IMR-90 (cell line): ENCODE results near the gene RPGRIP1L. TPM values are rescaled to one million over a fixed set of nuclear protein-coding genes. Genes with fewer than 3 reads are reported as not detected.
A peak's percentile ranks its signal among the peaks of the same experiment; 100 is the strongest.

Experiments
- ATAC-seq: fragments of 200-7000 bp; cut with Tn5 transposase; 2 replicates; pipeline ENCODE4 v1.9.1; 2020; ENCODE audit warnings: low read depth, mild to moderate bottlenecking, moderate library complexity
- Bru-seq: library from RNA; stranded (reverse); fragments of 400-500 nt; gene quantifications from one replicate; lab custom pipeline; 2021; lab: Mats Ljungman, UMichigan
- BruChase-seq, 2 experiments: library from RNA; stranded (reverse); fragments of 400-500 nt; gene quantifications; one replicate each; lab custom pipeline; 2021; lab: Mats Ljungman, UMichigan
- BruUV-seq: library from RNA; stranded (reverse); fragments of 400-500 nt; replicated peaks from 2 replicates; lab custom pipeline; 2021; lab: Mats Ljungman, UMichigan
- CTCF ChIA-PET: fragments of 300-600 bp; formaldehyde crosslinking; extraction: SDS; loops from one replicate; lab custom pipeline; 2021; ENCODE audit warnings: antibody characterized with exemption; lab: Yijun Ruan, JAX
- POLR2A ChIA-PET: fragments of 300-600 bp; sonication (Branson Sonifier 250); formaldehyde crosslinking; loops from one replicate; lab custom pipeline; 2022; ENCODE audit warnings: antibody characterized with exemption; ENCODE audit not compliant: unreplicated experiment; lab: Charles Lee
- DNase-seq: peaks from one replicate; pipeline ENCODE4 v3.0.0; 2013
- H2AFZ ChIP-seq: replicated peaks from 2 replicates; pipeline ENCODE3; 2013; ENCODE audit warnings: low read length, mild to moderate bottlenecking; ENCODE audit not compliant: poor library complexity
- H2AK5ac ChIP-seq: 2 replicates; pipeline ENCODE4 v1.6.1; 2013; ENCODE audit warnings: low read depth, low read length, inconsistent platforms
- H2AK9ac ChIP-seq: replicated peaks from 2 replicates; pipeline ENCODE3; 2013; ENCODE audit warnings: mild to moderate bottlenecking, low read depth, low read length, moderate library complexity; ENCODE audit not compliant: poor library complexity
- H2BK120ac ChIP-seq: 2 replicates; pipeline ENCODE4 v1.6.1; 2013; ENCODE audit warnings: low read depth, low read length, inconsistent platforms
- H2BK15ac ChIP-seq: 3 replicates; pipeline ENCODE4 v1.6.1; 2013; ENCODE audit warnings: low read depth, low read length, inconsistent platforms
- H2BK20ac ChIP-seq: 2 replicates; pipeline ENCODE4 v1.6.1; 2013; ENCODE audit warnings: low read depth, mild to moderate bottlenecking, inconsistent platforms, low read length, moderate library complexity
- H2BK5ac ChIP-seq: 2 replicates; pipeline ENCODE4 v1.6.1; 2013; ENCODE audit warnings: mild to moderate bottlenecking, low read depth, low read length, inconsistent platforms; ENCODE audit not compliant: poor library complexity, severe bottlenecking
- H3K14ac ChIP-seq: replicated peaks from 2 replicates; pipeline ENCODE4 v1.6.1; 2013; ENCODE audit warnings: low read depth, low read length, inconsistent platforms
- H3K18ac ChIP-seq: 2 replicates; pipeline ENCODE4 v1.6.1; 2013; ENCODE audit warnings: low read depth, low read length, control low read depth
- H3K23ac ChIP-seq: 2 replicates; pipeline ENCODE4 v1.6.1; 2013; ENCODE audit warnings: low read depth, low read length, inconsistent platforms
- H3K27ac ChIP-seq: 2 replicates; pipeline ENCODE4 v1.5.1; 2013; ENCODE audit warnings: mild to moderate bottlenecking, control low read depth, low read length; ENCODE audit not compliant: insufficient read depth
- H3K27me3 ChIP-seq: 2 replicates; pipeline ENCODE4 v1.6.1; 2013; ENCODE audit warnings: low read length; ENCODE audit not compliant: control insufficient read depth, insufficient read depth
- H3K36me3 ChIP-seq: 2 replicates; pipeline ENCODE4 v1.6.1; 2013; ENCODE audit warnings: low read length, mixed read lengths; ENCODE audit not compliant: control insufficient read depth, insufficient read depth
- H3K4ac ChIP-seq: 2 replicates; pipeline ENCODE4 v1.6.1; 2013; ENCODE audit warnings: low read depth, low read length, inconsistent platforms
- H3K4me1 ChIP-seq: 2 replicates; pipeline ENCODE4 v1.6.1; 2013; ENCODE audit warnings: low read length, mixed read lengths; ENCODE audit not compliant: control insufficient read depth, insufficient read depth
- H3K4me2 ChIP-seq: 2 replicates; pipeline ENCODE4 v1.6.1; 2013; ENCODE audit warnings: low read depth, mild to moderate bottlenecking, control low read depth, low read length, moderate library complexity
- H3K4me3 ChIP-seq: 2 replicates; pipeline ENCODE4 v1.5.1; 2013; ENCODE audit warnings: low read depth, mild to moderate bottlenecking, control low read depth, low read length, moderate library complexity; ENCODE audit not compliant: insufficient read depth
- H3K56ac ChIP-seq: 2 replicates; pipeline ENCODE4 v1.6.1; 2013; ENCODE audit warnings: low read length, inconsistent platforms; ENCODE audit not compliant: insufficient read depth; ENCODE audit errors: extremely low read depth
- H3K79me1 ChIP-seq, 2 experiments: 2 replicates each; pipeline ENCODE4 v1.6.1; 2013; ENCODE audit warnings: low read length in 2 of 2, inconsistent platforms in 1 of 2, low read depth in 1 of 2
- H3K9ac ChIP-seq: 2 replicates; pipeline ENCODE4 v1.6.1; 2013; ENCODE audit warnings: low read depth, low read length, control low read depth
- H3K9me1 ChIP-seq: 2 replicates; pipeline ENCODE4 v1.6.1; 2013; ENCODE audit warnings: low read length, inconsistent platforms; ENCODE audit not compliant: insufficient read depth
- H3K9me3 ChIP-seq: 2 replicates; pipeline ENCODE4 v1.6.1; 2013; ENCODE audit warnings: low read length; ENCODE audit not compliant: control insufficient read depth, insufficient read depth
- H4K20me1 ChIP-seq: 2 replicates; pipeline ENCODE4 v1.6.1; 2013; ENCODE audit warnings: low read length, inconsistent platforms; ENCODE audit not compliant: insufficient read depth
- H4K5ac ChIP-seq: 2 replicates; pipeline ENCODE4 v1.6.1; 2013; ENCODE audit warnings: mild to moderate bottlenecking, low read depth, low read length, control low read depth
- H4K8ac ChIP-seq, 2 experiments: 2 replicates each; pipeline ENCODE4 v1.6.1; 2013; ENCODE audit warnings: low read depth in 2 of 2, low read length in 2 of 2, control low read depth in 1 of 2, inconsistent platforms in 1 of 2
- H4K91ac ChIP-seq: 2 replicates; pipeline ENCODE4 v1.6.1; 2013; ENCODE audit warnings: low read depth, low read length, inconsistent platforms; ENCODE audit not compliant: insufficient read depth
- BHLHE40 ChIP-seq: fragments of 150-350 bp; IDR thresholded peaks from 2 replicates; pipeline ENCODE4 v1.6.1; 2016; ENCODE audit warnings: mild to moderate bottlenecking, low read depth, low read length
- CEBPB ChIP-seq: IDR thresholded peaks from 2 replicates; pipeline ENCODE4 v1.6.1; 2012; ENCODE audit warnings: low read depth, low read length, improper control_type of control experiment
- CHD1 ChIP-seq: IDR thresholded peaks from 2 replicates; pipeline ENCODE4 v1.6.1; 2012; ENCODE audit warnings: low read depth, low read length, improper control_type of control experiment
- MAFK ChIP-seq: IDR thresholded peaks from 2 replicates; pipeline ENCODE4 v1.6.1; 2012; ENCODE audit warnings: low read depth, low read length, improper control_type of control experiment
- MXI1 ChIP-seq: IDR thresholded peaks from 2 replicates; pipeline ENCODE4 v1.6.1; 2012; ENCODE audit warnings: low read depth, mild to moderate bottlenecking, low read length, moderate library complexity, borderline replicate concordance
- NFE2L2 ChIP-seq: fragments of 150-350 bp; IDR thresholded peaks from 2 replicates; pipeline ENCODE4 v1.6.1; 2016; ENCODE audit warnings: low read depth, mild to moderate bottlenecking, low read length
- POLR2A ChIP-seq: IDR thresholded peaks from 2 replicates; pipeline ENCODE4 v1.6.1; 2012; ENCODE audit warnings: mild to moderate bottlenecking, low read depth, low read length
- RAD21 ChIP-seq: IDR thresholded peaks from 2 replicates; pipeline ENCODE4 v1.6.1; 2012; ENCODE audit warnings: low read length, improper control_type of control experiment
- RCOR1 ChIP-seq: IDR thresholded peaks from 2 replicates; pipeline ENCODE4 v1.6.1; 2012; ENCODE audit warnings: mild to moderate bottlenecking, low read length, improper control_type of control experiment; ENCODE audit not compliant: insufficient replicate concordance
- SMC3 ChIP-seq: fragments of 150-350 bp; IDR thresholded peaks from 2 replicates; pipeline ENCODE4 v1.6.1; 2016; ENCODE audit warnings: low read depth, mild to moderate bottlenecking, antibody characterized with exemption, low read length, moderate library complexity
- WGBS, 2 experiments: methylation state at CpG; one replicate each; pipeline versions ENCODE4 v1.1.5 to v1.1.7; 2013; ENCODE audit warnings: missing lambda C conversion rate in 2 of 2; ENCODE audit not compliant: insufficient read length in 1 of 2; ENCODE audit errors: extremely low coverage in 2 of 2; 5-methylcytosine and 5-hydroxymethylcytosine counted together
- dilution Hi-C: fragments of 300-500 bp; cut with HindIII; formaldehyde crosslinking; loops from one replicate; pipeline ENCODE4 v1.14.3; 2018; ENCODE audit warnings: low sequenced_read_pairs; ENCODE audit not compliant: unreplicated experiment
- in situ Hi-C: fragments of 300-500 bp; cut with MboI; formaldehyde crosslinking; loops from 3 replicates; pipeline ENCODE4 v1.14.3; 2019; ENCODE audit warnings: low sequenced_read_pairs, inconsistent platforms, mixed read lengths
- intact Hi-C: fragments of 100-400 bp; cut with micrococcal nuclease; formaldehyde crosslinking; loops from 2 replicates; pipeline ENCODE4 v1.10.0; 2022
- long read RNA-seq: library from polyadenylated mRNA; unstranded; transcript quantifications from one replicate; pipeline ENCODE4 v2.0.0, GENCODE V29; 2021; ENCODE audit not compliant: unreplicated experiment
- polyA plus RNA-seq, 3 experiments: library from polyadenylated mRNA; depleted of rRNA; stranded (reverse); fragments of >200 nt; gene quantifications; 2 replicates each; pipeline ENCODE4 v1.2.3, GENCODE V29; 2012; ENCODE audit warnings: low replicate concordance in 1 of 3
- total RNA-seq: library from RNA; depleted of rRNA; stranded (reverse); fragments of >200 nt; gene quantifications from 2 replicates; pipeline ENCODE4 v1.2.3, GENCODE V29; 2012; rRNA removed
- TF ChIP-seq, protein P1 (sequence below): fragments of 150-350 bp; IDR thresholded peaks from 2 replicates; pipeline ENCODE4 v1.6.1; 2016; ENCODE audit warnings: low read depth, mild to moderate bottlenecking, low read length, moderate library complexity, borderline replicate concordance
- TF ChIP-seq, protein P2 (sequence below): fragments of 150-350 bp; IDR thresholded peaks from 2 replicates; pipeline ENCODE4 v1.6.1; 2017; ENCODE audit warnings: mild to moderate bottlenecking, antibody characterized with exemption, low read length, low read depth

The RPGRIP1L gene
- total RNA-seq (10.4 and 18.3 TPM in 2 replicates), polyA plus RNA-seq (2012; rRNA removed) (7.0 and 7.3 TPM in 2 replicates), Bru-seq, nascent RNA (percentile 59 among the genes with signal in this experiment), BruChase-seq, experiment 1, labeled RNA remaining after a 6-hour chase (percentile 56 among the genes with signal in this experiment), BruChase-seq, experiment 2, labeled RNA remaining after a 2-hour chase (percentile 65 among the genes with signal in this experiment)
- 1.2 and 1.5 TPM in 2 replicates for polyA plus RNA-seq (2012; cell fraction: cytosol; rRNA removed)
- 1.4 and 9.8 TPM in 2 replicates for polyA plus RNA-seq (2012; cell fraction: nucleus; rRNA removed; ENCODE audit: low replicate concordance)
- long read RNA-seq, full-length matches to known transcripts = 5 of 13 reads
- long read RNA-seq, partial matches to known transcripts = 1 of 13 reads
- long read RNA-seq, other reads (novel, unspliced or antisense) = 7 of 13 reads

DNA sequence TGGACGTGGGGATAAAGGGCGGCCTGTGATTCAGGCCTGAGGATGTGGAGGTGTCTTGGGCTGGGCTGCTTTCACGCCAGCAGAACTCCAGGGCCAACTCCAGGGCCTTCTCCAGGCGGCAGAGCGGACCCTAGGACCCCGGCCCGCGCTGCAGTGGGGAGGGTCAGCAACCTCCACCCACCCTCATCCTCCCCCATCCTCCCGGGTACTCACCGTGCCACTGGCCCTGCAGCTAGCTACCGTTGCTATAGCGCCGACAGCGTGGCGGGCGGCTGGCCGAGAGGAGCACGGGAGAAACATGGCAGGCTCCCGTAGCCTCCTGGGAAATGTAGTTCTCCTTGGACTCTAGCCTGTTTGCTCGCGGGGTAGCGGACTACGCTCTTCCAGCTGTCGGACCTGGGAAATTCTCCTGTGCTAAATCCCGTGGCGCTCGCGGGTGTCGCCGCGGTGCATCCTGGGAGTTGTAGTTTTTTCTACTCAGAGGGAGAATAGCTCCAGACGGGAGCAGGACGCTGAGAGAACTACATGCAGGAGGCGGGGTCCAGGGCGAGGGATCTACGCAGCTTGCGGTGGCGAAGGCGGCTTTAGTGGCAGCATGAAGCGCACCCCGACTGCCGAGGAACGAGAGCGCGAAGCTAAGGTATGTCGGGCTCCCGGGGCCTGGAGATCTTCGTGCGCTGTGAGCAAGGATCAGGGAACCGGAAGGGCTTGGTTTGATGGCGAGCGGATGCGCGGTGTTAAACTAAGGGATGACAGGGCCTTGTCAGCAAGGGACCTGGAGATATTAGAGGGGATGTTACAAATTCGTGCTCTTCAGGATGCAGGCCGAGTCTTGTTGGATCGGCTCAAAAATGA is at the start of gene RPGRIP1L, which contains the start of gene FTO:
Gene RPGRIP1L, minus strand, starts transcription at position 270 of the 855 bp plus-strand sequence. CDS start 3,136 bp downstream, outside the sequence.
Gene FTO, plus strand, starts transcription at position 567 of the 855 bp plus-strand sequence.
- Histone ChIP-seq H3K18ac (peak within 1 kb of the TSS; percentile 38), H4K20me1 (peaks cover 3% of the 10 kb centered on the region; the same call in 1 of the 2 replicates), H3K23ac (peak within 1 kb of the TSS; percentile 80), H3K4me2 (peak within 1 kb of the TSS; percentile 98), H2BK120ac (no peak within 1 kb of the TSS), H3K27me3 (no peaks in the 10 kb centered on the region), H3K27ac (peak within 1 kb of the TSS; percentile 86), H3K36me3 (peaks cover 3% of the 10 kb centered on the region; the same call in 1 of the 2 replicates), H3K56ac (peak within 1 kb of the TSS; percentile 80), H4K91ac (peak within 1 kb of the TSS; percentile 70), H3K79me1 (peaks cover 25 to 54% of the 10 kb centered on the region in 2 experiments), H3K9me1 (no peaks in the 10 kb centered on the region), H4K5ac (peak within 1 kb of the TSS; percentile 51), H3K9ac (peak within 1 kb of the TSS; percentile 90), H3K14ac (peak within 1 kb of the TSS; percentile 87), H2AK9ac (peak within 1 kb of the TSS; percentile 88), H3K4me1 (peaks cover 2% of the 10 kb centered on the region; the same call in 1 of the 2 replicates), H2BK5ac (peak within 1 kb of the TSS; percentile 62), H2BK20ac (no peak within 1 kb of the TSS), H2BK15ac (0 out of 3 replicates have a peak within 1 kb of the TSS, but pooled peaks have one; percentile 7), H3K4me3 (peak within 1 kb of the TSS; percentile 84), H3K4ac (peak within 1 kb of the TSS; percentile 87), H2AFZ (peak within 1 kb of the TSS; percentile 93), H4K8ac (peak within 1 kb of the TSS; percentile 90 to 91), H2AK5ac (peak within 1 kb of the TSS; percentile 89), H3K9me3 (no peaks in the 10 kb centered on the region)
- intact Hi-C loops = no loop called here
- DNase-seq (peak; percentile 99), ATAC-seq (peak; percentile 99)
- 1% methylated on average over 26 of the region's 57 CpGs; no CpG with 5 or more reads in 1 of the 2 experiments for WGBS, 2 experiments
- ChIA-PET CTCF (interaction anchor here (0.6 to 1.5 kb wide), 3 partner anchors 12 to 160 kb away, joined by 3 to 4 read pairs (median 3); no protein-coding TSS in a partner anchor), POLR2A (interaction anchor here (1.0 kb wide), 1 partner anchor 58 kb away, joined by 4 read pairs; no protein-coding TSS in a partner anchor)
- in situ Hi-C loops = no loop called here
- no TSS peak for BruUV-seq
- dilution Hi-C loops = no loop called here
- TF ChIP-seq CEBPB = no peak
- peak; percentile 52; the same call in 1 of the 2 replicates for TF ChIP-seq BHLHE40
- no peak for TF ChIP-seq SMC3
- TF ChIP-seq MXI1 = peak; percentile 95
- TF ChIP-seq POLR2A = no peak; the same call in 1 of the 2 replicates
- no peak for TF ChIP-seq NFE2L2
- no peak for TF ChIP-seq RAD21
- no peak for TF ChIP-seq RCOR1
- no peak for TF ChIP-seq MAFK
- 0 out of 2 replicates have a peak, but pooled peaks have one; percentile 25 for TF ChIP-seq CHD1
- TF ChIP-seq, protein P1, sequence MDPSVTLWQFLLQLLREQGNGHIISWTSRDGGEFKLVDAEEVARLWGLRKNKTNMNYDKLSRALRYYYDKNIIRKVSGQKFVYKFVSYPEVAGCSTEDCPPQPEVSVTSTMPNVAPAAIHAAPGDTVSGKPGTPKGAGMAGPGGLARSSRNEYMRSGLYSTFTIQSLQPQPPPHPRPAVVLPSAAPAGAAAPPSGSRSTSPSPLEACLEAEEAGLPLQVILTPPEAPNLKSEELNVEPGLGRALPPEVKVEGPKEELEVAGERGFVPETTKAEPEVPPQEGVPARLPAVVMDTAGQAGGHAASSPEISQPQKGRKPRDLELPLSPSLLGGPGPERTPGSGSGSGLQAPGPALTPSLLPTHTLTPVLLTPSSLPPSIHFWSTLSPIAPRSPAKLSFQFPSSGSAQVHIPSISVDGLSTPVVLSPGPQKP = no peak
- TF ChIP-seq, protein P2, sequence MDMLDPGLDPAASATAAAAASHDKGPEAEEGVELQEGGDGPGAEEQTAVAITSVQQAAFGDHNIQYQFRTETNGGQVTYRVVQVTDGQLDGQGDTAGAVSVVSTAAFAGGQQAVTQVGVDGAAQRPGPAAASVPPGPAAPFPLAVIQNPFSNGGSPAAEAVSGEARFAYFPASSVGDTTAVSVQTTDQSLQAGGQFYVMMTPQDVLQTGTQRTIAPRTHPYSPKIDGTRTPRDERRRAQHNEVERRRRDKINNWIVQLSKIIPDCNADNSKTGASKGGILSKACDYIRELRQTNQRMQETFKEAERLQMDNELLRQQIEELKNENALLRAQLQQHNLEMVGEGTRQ = peak; percentile 61
